ENCODE data around the gene GAD2.
A peak's percentile ranks its signal among the peaks of the same experiment; 100 is the strongest.

GAD2 gene

DNA sequence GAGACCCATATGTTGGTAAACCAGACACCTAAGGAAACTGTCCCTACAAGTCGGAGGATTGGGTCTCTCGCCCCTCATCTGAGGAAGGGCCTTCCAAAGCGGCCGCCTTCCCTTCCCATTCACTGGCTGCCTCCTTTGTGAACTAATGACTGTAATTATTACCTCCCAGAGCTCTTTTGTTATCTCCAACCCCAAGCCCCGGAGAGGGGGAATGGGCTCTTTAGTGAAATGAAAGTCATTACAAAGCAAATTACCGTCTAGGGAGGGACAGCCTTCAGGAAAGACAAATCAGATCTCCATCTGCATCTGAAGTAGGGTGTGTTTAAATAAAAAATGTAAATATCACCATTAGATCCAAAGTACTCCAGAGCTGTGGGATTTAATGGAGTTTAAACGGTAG, 2.6 kb upstream of the GAD2 start:
- TF ChIP-seq SIN3A (IDR thresholded peaks at IDR 0.05; ENCODE audit: borderline replicate concordance, insufficient read depth, low read length) (no peak), TAF1 (IDR thresholded peaks at IDR 0.05; ENCODE audit: borderline replicate concordance, insufficient read depth, low read length) (no peak), FOXP2 (optimal IDR thresholded peaks at IDR 0.05; ENCODE audit: borderline replicate concordance, extremely low read depth, extremely low read length, insufficient read depth) (no peak), POLR2AphosphoS5 (IDR thresholded peaks at IDR 0.05; ENCODE audit: low read depth, low read length) (no peak)
- TF ChIP-seq, protein P1, sequence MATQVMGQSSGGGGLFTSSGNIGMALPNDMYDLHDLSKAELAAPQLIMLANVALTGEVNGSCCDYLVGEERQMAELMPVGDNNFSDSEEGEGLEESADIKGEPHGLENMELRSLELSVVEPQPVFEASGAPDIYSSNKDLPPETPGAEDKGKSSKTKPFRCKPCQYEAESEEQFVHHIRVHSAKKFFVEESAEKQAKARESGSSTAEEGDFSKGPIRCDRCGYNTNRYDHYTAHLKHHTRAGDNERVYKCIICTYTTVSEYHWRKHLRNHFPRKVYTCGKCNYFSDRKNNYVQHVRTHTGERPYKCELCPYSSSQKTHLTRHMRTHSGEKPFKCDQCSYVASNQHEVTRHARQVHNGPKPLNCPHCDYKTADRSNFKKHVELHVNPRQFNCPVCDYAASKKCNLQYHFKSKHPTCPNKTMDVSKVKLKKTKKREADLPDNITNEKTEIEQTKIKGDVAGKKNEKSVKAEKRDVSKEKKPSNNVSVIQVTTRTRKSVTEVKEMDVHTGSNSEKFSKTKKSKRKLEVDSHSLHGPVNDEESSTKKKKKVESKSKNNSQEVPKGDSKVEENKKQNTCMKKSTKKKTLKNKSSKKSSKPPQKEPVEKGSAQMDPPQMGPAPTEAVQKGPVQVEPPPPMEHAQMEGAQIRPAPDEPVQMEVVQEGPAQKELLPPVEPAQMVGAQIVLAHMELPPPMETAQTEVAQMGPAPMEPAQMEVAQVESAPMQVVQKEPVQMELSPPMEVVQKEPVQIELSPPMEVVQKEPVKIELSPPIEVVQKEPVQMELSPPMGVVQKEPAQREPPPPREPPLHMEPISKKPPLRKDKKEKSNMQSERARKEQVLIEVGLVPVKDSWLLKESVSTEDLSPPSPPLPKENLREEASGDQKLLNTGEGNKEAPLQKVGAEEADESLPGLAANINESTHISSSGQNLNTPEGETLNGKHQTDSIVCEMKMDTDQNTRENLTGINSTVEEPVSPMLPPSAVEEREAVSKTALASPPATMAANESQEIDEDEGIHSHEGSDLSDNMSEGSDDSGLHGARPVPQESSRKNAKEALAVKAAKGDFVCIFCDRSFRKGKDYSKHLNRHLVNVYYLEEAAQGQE (IDR thresholded peaks at IDR 0.05; ENCODE audit: insufficient read depth in 1 of 2, low read depth in 2 of 2, low read length in 2 of 2): no peak

DNA sequence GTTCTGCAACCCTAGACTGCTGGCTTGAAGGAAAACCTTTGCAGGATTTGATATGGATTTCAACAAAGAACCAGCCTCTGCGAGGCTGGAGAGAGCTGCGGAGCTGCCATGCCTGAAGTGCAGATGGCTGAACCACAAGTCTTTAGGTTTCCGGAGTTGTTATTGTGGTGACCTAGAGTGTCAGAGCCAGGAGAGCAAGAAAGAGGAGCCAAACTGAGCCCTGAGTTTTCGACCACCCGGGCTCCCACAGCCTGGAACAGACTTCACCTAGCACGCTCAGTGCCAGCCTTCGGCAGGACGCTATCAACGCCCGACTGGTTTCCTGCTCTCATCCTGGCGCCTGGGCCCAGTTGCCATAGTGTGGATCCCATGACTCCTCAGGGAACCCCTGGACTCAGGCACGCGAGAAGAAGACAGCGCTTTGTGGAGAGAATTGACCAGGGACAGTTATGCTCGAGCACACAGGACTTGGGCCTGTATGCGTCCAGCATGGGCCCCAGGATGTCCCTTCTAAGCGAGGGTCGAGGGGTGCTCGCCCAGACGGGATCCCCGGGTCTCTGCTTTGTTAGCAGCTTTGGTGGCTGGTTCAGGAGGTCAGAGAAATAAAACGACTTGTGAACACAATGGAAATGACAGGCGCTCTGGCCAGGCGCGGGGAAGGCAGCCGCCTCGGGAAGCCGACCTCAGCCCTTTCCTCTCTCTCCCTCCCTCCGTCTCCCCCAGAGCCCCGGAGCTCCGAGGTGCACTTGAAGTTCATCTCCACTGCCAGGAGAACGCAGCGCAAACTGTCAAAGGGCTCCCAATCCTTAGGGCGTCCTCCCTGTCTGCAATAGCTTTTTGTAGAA, 1.8 kb upstream of the GAD2 start:
- TF ChIP-seq POLR2AphosphoS5 (IDR thresholded peaks at IDR 0.05; ENCODE audit: low read depth, low read length) (no peak), FOXP2 (optimal IDR thresholded peaks at IDR 0.05; ENCODE audit: borderline replicate concordance, extremely low read depth, extremely low read length, insufficient read depth) (no peak), SIN3A (IDR thresholded peaks at IDR 0.05; ENCODE audit: borderline replicate concordance, insufficient read depth, low read length) (no peak), TAF1 (IDR thresholded peaks at IDR 0.05; ENCODE audit: borderline replicate concordance, insufficient read depth, low read length) (no peak)
- TF ChIP-seq, protein P1 (IDR thresholded peaks at IDR 0.05; ENCODE audit: insufficient read depth in 1 of 2, low read depth in 2 of 2, low read length in 2 of 2): no peak

DNA sequence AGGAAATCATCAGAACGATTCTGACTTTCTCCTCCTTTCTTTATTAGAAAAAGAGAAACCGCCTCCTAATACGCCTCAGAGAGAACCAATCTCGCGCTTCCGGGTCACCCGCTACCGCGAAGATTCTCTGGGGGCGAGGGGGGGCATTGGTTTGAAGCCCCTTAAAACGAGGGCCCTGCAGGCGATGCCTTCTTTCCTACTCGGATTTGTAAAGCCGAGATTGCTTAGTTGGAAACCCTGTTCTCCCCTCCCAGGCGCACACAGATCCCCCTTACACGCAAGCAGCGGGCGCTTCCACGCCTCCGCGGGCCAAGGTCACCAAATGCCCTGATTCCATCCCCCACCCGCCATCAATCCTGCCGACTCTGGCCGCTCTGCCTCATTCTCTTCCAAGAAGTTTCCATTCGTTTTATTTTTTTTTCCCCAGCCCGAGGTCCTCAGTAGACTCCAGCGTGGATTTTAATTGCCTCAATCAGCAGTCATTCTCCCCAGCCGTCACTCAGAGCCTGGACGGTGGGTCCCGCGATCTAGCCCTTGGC, 1.1 kb upstream of the GAD2 start:
- TF ChIP-seq, protein P1 (IDR thresholded peaks at IDR 0.05; ENCODE audit: insufficient read depth in 1 of 2, low read depth in 2 of 2, low read length in 2 of 2): no peak
- TF ChIP-seq POLR2AphosphoS5 (IDR thresholded peaks at IDR 0.05; ENCODE audit: low read depth, low read length) (no peak), TAF1 (IDR thresholded peaks at IDR 0.05; ENCODE audit: borderline replicate concordance, insufficient read depth, low read length) (no peak), SIN3A (IDR thresholded peaks at IDR 0.05; ENCODE audit: borderline replicate concordance, insufficient read depth, low read length) (no peak), FOXP2 (optimal IDR thresholded peaks at IDR 0.05; ENCODE audit: borderline replicate concordance, extremely low read depth, extremely low read length, insufficient read depth) (no peak)

DNA sequence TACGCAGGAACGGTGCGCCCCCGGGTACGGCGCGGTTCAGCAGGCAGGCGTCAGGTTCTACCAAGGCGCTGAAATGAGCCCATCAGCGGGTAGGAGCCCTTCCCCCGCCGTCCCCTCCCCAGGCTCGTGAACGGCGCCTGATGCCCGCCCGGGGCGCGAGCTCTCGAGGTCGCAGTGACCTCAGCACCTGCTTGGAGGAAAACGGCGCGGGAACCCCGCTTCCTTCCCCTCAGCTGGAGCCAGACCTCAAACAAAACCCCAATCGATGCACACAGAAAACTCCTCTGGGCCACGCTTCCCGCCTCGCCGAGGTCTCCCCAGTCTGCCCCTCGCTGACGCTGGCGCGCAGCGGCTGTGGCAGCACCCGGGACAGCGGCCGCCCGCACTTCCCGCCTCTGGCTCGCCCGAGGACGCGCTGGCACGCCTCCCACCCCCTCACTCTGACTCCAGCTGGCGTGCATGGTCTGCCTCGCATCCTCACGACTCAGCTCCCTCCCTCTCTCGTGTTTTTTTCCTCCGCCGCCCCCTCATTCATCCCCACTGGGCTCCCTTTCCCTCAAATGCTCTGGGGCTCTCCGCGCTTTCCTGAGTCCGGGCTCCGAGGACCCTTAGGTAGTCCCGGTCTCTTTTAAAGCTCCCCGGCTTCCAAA, 514 bp upstream of the GAD2 start:
- no peak for TF ChIP-seq FOXP2 (optimal IDR thresholded peaks at IDR 0.05; ENCODE audit: borderline replicate concordance, extremely low read depth, extremely low read length, insufficient read depth)
- TF ChIP-seq, protein P1 (IDR thresholded peaks at IDR 0.05; ENCODE audit: insufficient read depth in 1 of 2, low read depth in 2 of 2, low read length in 2 of 2): peak; percentile 20 to 87; a peak in 2 of 4 replicates
